ENCODE measurements around the gene CREBL2. TPM values are rescaled to one million over a fixed set of nuclear protein-coding genes. Genes with fewer than 3 reads are reported as not detected.

The CREBL2 gene
- total and polyA plus RNA-seq, 2 of the 13 experiments (the other 11 are each of a cell fraction or from before 2014, with no cell fraction given) = 6.9 to 8.4 TPM

GRCh38 chr12:12582895-12583303, 28.8 kb upstream of the CREBL2 start (continued):
- TF ChIP-seq CEBPB (IDR thresholded peaks at IDR 0.05; ENCODE audit: borderline replicate concordance, low read depth, low read length) (peak; percentile 43; the same call in 1 of the 2 replicates), CREB1 (IDR thresholded peaks at IDR 0.05) (peak; percentile 74), CREB1 (CRISPR knock-in tag; IDR thresholded peaks at IDR 0.05) (no peak), HMG20A (CRISPR knock-in tag; IDR thresholded peaks at IDR 0.05; ENCODE audit: borderline replicate concordance) (peak; percentile 23; the same call in 1 of the 2 replicates), ZNF121 (CRISPR knock-in tag; IDR thresholded peaks at IDR 0.05) (no peak)
- TF ChIP-seq, protein P1, sequence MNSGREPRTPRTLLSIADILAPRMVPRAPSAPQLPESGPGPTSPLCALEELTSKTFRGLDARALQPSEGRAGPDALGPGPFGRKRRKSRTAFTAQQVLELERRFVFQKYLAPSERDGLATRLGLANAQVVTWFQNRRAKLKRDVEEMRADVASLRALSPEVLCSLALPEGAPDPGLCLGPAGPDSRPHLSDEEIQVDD (CRISPR knock-in tag; IDR thresholded peaks at IDR 0.05; ENCODE audit: borderline replicate concordance) = no peak
- TF ChIP-seq, protein P2, sequence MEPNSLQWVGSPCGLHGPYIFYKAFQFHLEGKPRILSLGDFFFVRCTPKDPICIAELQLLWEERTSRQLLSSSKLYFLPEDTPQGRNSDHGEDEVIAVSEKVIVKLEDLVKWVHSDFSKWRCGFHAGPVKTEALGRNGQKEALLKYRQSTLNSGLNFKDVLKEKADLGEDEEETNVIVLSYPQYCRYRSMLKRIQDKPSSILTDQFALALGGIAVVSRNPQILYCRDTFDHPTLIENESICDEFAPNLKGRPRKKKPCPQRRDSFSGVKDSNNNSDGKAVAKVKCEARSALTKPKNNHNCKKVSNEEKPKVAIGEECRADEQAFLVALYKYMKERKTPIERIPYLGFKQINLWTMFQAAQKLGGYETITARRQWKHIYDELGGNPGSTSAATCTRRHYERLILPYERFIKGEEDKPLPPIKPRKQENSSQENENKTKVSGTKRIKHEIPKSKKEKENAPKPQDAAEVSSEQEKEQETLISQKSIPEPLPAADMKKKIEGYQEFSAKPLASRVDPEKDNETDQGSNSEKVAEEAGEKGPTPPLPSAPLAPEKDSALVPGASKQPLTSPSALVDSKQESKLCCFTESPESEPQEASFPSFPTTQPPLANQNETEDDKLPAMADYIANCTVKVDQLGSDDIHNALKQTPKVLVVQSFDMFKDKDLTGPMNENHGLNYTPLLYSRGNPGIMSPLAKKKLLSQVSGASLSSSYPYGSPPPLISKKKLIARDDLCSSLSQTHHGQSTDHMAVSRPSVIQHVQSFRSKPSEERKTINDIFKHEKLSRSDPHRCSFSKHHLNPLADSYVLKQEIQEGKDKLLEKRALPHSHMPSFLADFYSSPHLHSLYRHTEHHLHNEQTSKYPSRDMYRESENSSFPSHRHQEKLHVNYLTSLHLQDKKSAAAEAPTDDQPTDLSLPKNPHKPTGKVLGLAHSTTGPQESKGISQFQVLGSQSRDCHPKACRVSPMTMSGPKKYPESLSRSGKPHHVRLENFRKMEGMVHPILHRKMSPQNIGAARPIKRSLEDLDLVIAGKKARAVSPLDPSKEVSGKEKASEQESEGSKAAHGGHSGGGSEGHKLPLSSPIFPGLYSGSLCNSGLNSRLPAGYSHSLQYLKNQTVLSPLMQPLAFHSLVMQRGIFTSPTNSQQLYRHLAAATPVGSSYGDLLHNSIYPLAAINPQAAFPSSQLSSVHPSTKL (CRISPR knock-in tag; IDR thresholded peaks at IDR 0.05) = peak; percentile 34; the same call in 1 of the 2 replicates

DNA sequence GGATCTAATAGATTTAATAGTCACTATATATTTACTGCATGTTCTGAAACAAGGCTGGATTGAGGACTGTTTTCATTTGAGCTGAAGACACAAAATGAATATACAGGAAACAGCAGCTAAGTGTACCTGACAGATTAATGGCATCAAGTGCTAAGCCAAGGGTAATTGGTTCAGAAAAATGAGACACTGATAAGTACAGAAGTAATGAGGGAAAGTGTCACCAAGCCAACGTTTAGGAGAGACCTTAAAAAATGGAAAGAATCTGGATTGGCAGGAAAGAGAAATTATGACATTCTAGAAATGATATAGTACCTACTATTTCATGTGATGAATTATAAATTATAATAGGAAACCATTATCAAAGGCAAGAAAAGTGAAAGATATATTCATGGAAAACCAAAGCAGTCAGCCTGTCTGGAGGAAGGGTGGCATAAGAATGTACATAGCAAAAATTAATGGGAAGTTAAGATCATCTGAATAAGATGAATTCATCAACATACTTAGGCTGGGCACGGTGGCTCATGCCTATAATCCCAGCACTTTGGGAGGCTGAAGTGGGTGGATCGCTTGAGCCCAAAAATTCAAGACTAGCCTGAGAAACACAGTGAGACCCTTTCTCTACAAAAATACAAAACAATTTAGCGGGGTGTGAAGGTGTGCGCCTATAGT, 28.0 kb upstream of the CREBL2 start:
- Histone ChIP-seq H3K79me2 (ENCODE audit: insufficient read depth, low read length) (no peaks in the 10 kb centered on the region), H3K36me3 (replicated peaks in 1 of 2; ENCODE audit: control insufficient read depth in 1 of 2, insufficient read depth in 2 of 2, low read length in 2 of 2) (no peaks in the 10 kb centered on the region), H3K9ac (ENCODE audit: insufficient read depth, low read depth, low read length) (no peak overlapping the region), H3K9me3 (ENCODE audit: low read length) (no peaks in the 10 kb centered on the region), H3K27ac (ENCODE audit: extremely low read length, insufficient read depth, low read length) (no peak overlapping the region), H2AFZ (ENCODE audit: low read length) (no peak overlapping the region), H3K4me2 (ENCODE audit: low read depth, low read length) (no peak overlapping the region), H4K20me1 (ENCODE audit: insufficient read depth, low read length) (no peaks in the 10 kb centered on the region), H3K4me1 (ENCODE audit: insufficient read depth, low read length) (peaks cover 35% of the 10 kb centered on the region), H3K4me3 (replicated peaks in 1 of 3; ENCODE audit: insufficient read depth in 1 of 3, low read depth in 2 of 3, low read length in 3 of 3) (no peak overlapping the region), H3K27me3 (ENCODE audit: control insufficient read depth in 1 of 2, insufficient read depth in 2 of 2, low read length in 2 of 2) (no peaks in the 10 kb centered on the region)
- ChIA-PET CTCF (ENCODE audit: low intra/inter-chr PET ratio, low total read pairs) (no interaction called here), POLR2A (no interaction called here)
- in situ Hi-C loops (cut with HindIII; ENCODE audit: extremely low pct_ligation_motif_present, low pct_unique_long_range_greater_than_20kb) = no loop called here
- no TSS peak for BruUV-seq (replicated peaks)
- intact Hi-C loops (cut with micrococcal nuclease; ENCODE audit: unreplicated experiment) = no loop called here
- no peak for DNase-seq (ENCODE audit: low spot score)
- no peak for FAIRE-seq
- WGBS (ENCODE audit: low lambda C conversion rate) = 63% methylated on average over 5 of the region's 5 CpGs
- ATAC-seq = no peak
- TF ChIP-seq ZNF331 (CRISPR knock-in tag; IDR thresholded peaks at IDR 0.05) (no peak), ZNF609 (CRISPR knock-in tag; IDR thresholded peaks at IDR 0.05; ENCODE audit: borderline replicate concordance) (no peak), ZNF547 (CRISPR knock-in tag; IDR thresholded peaks at IDR 0.05) (no peak), ZNF33B (CRISPR knock-in tag; IDR thresholded peaks at IDR 0.05) (no peak), ZNF230 (CRISPR knock-in tag; IDR thresholded peaks at IDR 0.05) (no peak)
- TF ChIP-seq, protein P3, sequence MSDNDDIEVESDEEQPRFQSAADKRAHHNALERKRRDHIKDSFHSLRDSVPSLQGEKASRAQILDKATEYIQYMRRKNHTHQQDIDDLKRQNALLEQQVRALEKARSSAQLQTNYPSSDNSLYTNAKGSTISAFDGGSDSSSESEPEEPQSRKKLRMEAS (IDR thresholded peaks at IDR 0.05) = no peak

Data from HepG2 (cell line).